Peyer's patch (tissue), 4 donors: Measurements from ENCODE around the gene ART3. TPM values are rescaled to one million over a fixed set of nuclear protein-coding genes. Genes with fewer than 3 reads are reported as not detected.

ENCODE experiments used
- DNase-seq, 3 donors: peaks; one replicate each; pipeline ENCODE4 v3.0.0-alpha.2; 2017 to 2019
- H3K27ac ChIP-seq, 4 donors: fragments of 200-600 bp; sonication (generic); one replicate each; pipeline ENCODE4 v1.5.1; 2016 to 2019
- H3K27me3 ChIP-seq, 2 donors: fragments of 200-600 bp; sonication (generic); one replicate each; pipeline ENCODE4 v1.5.1; 2019
- H3K36me3 ChIP-seq, 3 donors: fragments of 200-600 bp; sonication (generic); one replicate each; pipeline ENCODE4 v1.5.1; 2016 to 2019
- H3K4me1 ChIP-seq, 4 donors: fragments of 200-600 bp; sonication (generic); one replicate each; pipeline ENCODE4 v1.5.1; 2016 to 2019
- H3K4me3 ChIP-seq, 4 donors: fragments of 200-600 bp; sonication (generic); 1 replicate in 3 of 4; 2 replicates in 1 of 4; pipeline ENCODE4 v1.5.1; 2016 to 2019; ENCODE audit warnings: mild to moderate bottlenecking in 1 of 4
- H3K9me3 ChIP-seq, 4 donors: fragments of 200-600 bp; sonication (generic); one replicate each; pipeline ENCODE4 v1.5.1; 2016 to 2019; ENCODE audit warnings: mild to moderate bottlenecking in 1 of 4
- POLR2A ChIP-seq, 2 donors: fragments of 450-650 bp; IDR thresholded peaks; one replicate each; pipeline ENCODE4 v1.5.1; 2017; ENCODE audit warnings: antibody characterized with exemption in 2 of 2, mild to moderate bottlenecking in 2 of 2, moderate library complexity in 2 of 2
- total RNA-seq, 4 donors: library from RNA; depleted of rRNA; stranded (reverse); fragments of >200 nt; gene quantifications; one replicate each; pipeline ENCODE4 v1.1.0, GENCODE V29; 2016
- TF ChIP-seq, protein P1 (sequence below), 6 experiments: fragments of 450-650 bp in 4 of 6; fragments of 200-600 bp in 2 of 6; sonication (generic) in 1 of 6; IDR thresholded peaks; one replicate each; pipeline ENCODE4 v1.5.1; 2017 to 2019; ENCODE audit warnings: antibody characterized with exemption in 6 of 6, mild to moderate bottlenecking in 3 of 6, moderate library complexity in 1 of 6

Gene ART3
- total RNA-seq, 4 donors from 2014 or later = 0.85 TPM; not detected in 3

DNA sequence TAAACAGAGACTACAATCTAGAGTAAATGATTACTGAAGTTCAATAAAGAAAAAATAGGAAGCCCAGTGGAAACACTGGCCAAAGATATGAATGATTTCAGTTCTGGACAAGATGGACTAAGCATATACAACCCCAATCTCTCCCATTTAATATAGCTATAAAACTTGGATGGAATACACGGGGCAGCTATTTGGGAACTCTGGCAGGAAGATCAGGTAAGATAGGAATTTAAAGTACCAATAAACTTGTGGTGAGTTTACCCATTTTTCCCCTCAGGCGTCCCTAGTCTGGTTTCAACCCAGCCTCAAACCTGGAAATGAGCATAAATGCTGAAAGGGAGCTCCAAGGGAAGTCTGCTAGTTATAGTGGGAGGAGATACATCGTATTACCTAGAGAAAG, 53.2 kb downstream of the ART3 start:
- Histone ChIP-seq H3K9me3 (no peaks in the 10 kb centered on the region), H3K36me3 (peaks cover 0 to 54% (median 0%) of the 10 kb centered on the region in 3 donors), H3K4me3 (no peak overlapping the region), H3K4me1 (no peaks in the 10 kb centered on the region), H3K27ac (no peak overlapping the region), H3K27me3 (no peaks in the 10 kb centered on the region)
- TF ChIP-seq, protein P1, sequence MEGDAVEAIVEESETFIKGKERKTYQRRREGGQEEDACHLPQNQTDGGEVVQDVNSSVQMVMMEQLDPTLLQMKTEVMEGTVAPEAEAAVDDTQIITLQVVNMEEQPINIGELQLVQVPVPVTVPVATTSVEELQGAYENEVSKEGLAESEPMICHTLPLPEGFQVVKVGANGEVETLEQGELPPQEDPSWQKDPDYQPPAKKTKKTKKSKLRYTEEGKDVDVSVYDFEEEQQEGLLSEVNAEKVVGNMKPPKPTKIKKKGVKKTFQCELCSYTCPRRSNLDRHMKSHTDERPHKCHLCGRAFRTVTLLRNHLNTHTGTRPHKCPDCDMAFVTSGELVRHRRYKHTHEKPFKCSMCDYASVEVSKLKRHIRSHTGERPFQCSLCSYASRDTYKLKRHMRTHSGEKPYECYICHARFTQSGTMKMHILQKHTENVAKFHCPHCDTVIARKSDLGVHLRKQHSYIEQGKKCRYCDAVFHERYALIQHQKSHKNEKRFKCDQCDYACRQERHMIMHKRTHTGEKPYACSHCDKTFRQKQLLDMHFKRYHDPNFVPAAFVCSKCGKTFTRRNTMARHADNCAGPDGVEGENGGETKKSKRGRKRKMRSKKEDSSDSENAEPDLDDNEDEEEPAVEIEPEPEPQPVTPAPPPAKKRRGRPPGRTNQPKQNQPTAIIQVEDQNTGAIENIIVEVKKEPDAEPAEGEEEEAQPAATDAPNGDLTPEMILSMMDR (IDR thresholded peaks at IDR 0.05) = no peak
- no peak for TF ChIP-seq POLR2A (IDR thresholded peaks at IDR 0.05)
- DNase-seq = no peak

DNA sequence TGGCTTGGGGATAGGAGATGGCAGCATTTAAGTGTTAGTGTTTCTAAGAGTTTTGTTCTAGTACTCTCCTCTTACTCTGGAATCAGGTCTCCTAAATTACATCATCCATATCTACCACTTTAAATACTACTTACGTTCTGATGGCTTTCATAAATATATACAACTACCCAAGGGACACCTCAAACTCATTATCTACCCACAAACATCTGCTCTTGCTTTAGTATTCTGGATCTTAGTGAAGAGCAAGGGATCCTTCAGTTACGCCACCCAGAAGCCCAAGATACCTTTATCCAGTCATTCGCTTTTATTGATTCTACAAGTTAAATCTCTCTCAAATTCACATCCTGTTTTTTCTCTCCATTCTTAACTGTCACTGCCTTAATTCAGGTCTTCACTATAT, 66.7 kb downstream of the ART3 start:
- Histone ChIP-seq H3K27me3 (no peaks in the 10 kb centered on the region), H3K27ac (no peak overlapping the region), H3K9me3 (no peaks in the 10 kb centered on the region), H3K4me1 (peaks cover 0 to under 1% (median 0%) of the 10 kb centered on the region in 4 donors), H3K36me3 (peaks cover 0 to 62% (median 0%) of the 10 kb centered on the region in 3 donors), H3K4me3 (no peak overlapping the region)
- DNase-seq = no peak
- no peak for TF ChIP-seq POLR2A (IDR thresholded peaks at IDR 0.05)
- TF ChIP-seq, protein P1 (IDR thresholded peaks at IDR 0.05) = no peak

DNA sequence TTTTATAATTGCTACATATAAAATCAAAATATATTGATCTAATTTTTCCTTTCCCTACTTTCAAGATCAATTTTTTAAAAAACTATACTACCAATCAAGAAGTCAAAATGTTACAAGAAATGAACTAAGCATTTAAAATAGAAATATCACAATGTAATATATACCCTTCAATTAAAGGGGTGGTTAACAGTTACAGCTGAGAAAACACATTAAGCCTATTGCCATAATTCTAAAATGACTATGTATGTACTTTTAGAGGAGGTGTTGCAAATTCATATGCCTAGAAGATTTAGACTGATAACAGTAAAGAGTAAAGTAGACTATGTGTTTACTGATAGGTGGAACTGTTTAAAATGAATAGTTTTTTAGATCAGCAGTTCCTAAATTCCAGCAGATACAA, 70.0 kb downstream of the ART3 start:
- TF ChIP-seq POLR2A (IDR thresholded peaks at IDR 0.05) = no peak
- TF ChIP-seq, protein P1 (IDR thresholded peaks at IDR 0.05) = no peak
- H3K4me3 ChIP-seq = no peak overlapping the region
- no peaks in the 10 kb centered on the region for H3K27me3 ChIP-seq
- no peaks in the 10 kb centered on the region for H3K9me3 ChIP-seq
- no peak overlapping the region for H3K27ac ChIP-seq
- H3K36me3 ChIP-seq = peaks cover 0 to 40% (median 0%) of the 10 kb centered on the region in 3 donors
- H3K4me1 ChIP-seq = peaks cover 0 to 21% (median 4%) of the 10 kb centered on the region in 4 donors
- no peak for DNase-seq

DNA sequence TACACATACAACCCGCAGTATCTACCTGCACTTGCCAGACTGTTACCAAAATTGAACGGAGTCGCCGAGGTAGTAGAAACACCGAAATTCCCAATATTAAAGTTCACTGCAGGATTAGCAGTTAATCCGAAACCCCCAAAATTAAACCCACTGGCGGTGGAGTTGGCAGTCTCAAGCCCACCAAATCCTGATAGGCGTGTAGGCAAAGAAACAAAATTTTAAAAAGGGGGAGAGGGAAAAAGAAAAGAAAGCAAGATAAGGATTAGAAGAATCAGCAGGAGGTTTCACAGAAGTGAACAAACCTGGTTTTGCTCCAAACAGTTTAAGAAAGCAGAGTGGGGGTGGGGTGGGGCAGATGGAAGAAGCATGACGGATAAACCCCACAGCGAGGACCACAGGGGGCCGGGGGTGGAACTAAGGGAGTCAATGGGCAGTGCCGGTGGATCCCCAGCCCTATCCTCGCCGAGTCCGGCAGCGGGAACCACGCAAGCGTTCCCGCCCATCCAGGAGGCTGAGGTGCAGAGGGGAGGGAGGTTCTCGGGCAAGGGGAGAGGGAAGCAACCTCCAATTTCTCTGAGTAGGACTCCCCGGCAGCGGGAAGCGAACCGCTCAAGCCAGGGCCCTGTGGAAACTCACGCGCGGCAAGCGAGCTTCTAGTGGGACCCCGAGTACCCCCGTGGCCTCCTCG, 73.1 kb downstream of the ART3 start:
- peak overlapping the region; percentile 87 to 97 (median 93) for H3K27ac ChIP-seq
- TF ChIP-seq POLR2A (IDR thresholded peaks at IDR 0.05) = no peak
- TF ChIP-seq, protein P1 (IDR thresholded peaks at IDR 0.05) = no peak
- peak in 2 of 3 donors; percentile 21 to 64 for DNase-seq

DNA sequence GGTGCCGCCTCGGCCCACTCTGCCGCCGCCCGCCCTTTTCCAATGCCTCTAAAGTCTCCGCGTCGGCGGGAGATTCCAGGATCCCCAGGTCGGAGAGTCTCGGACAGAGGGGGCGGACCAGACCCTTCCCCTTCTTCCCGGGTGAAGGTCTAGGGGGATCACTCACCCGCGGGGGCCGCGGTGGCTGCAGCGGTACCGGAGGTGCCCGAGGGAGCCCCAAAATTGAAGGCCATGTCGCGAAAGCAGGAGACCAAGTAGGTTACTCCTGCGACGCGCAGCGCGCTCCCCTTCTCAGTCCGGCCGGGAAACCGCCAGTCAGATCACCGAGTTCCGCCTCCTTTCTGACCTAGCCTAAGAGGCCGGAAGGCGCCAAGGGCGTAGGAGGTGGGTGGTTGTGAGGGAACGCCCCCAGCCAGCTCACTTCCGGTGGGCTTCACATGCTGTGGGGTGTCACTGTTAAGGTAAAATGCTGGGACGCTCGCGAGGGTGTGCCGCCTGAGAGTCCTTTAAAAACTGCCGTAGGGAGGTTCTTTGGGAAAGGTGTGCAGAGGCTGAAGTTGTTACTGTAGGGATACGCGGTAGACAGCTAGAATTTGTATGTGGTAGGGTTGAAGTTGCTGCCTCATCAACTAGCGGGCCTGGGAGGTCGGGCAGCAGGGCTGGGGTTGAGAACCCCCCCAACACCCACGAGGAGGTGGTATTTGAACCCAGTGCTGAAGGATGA, 73.8 kb downstream of the ART3 start, which contains the start of gene NUP54:
Gene NUP54, minus strand, starts transcription at position 256 of the 724 bp plus-strand sequence. Its CDS starts 23 bp downstream, at position 233.
- DNase-seq = peak; percentile 92 to 97 (median 94)
- H3K4me3 ChIP-seq = peak within 1 kb of the TSS; percentile 96 to 99 (median 98)
- H3K36me3 ChIP-seq = peaks cover 0 to 10% (median 0%) of the 10 kb centered on the region in 3 donors
- no peaks in the 10 kb centered on the region for H3K27me3 ChIP-seq
- H3K27ac ChIP-seq = peak within 1 kb of the TSS; percentile 87 to 97 (median 93)
- TF ChIP-seq POLR2A (IDR thresholded peaks at IDR 0.05) = peak; percentile 73 to 76
- TF ChIP-seq, protein P1 (IDR thresholded peaks at IDR 0.05) = no peak
- H3K9me3 ChIP-seq = no peaks in the 10 kb centered on the region
- H3K4me1 ChIP-seq = peaks cover 0 to 22% (median 4%) of the 10 kb centered on the region in 4 donors

More for the DNA sequence above, 73.1 kb downstream of the ART3 start:
- H3K9me3 ChIP-seq = no peaks in the 10 kb centered on the region
- peak overlapping the region; percentile 96 to 99 (median 98) for H3K4me3 ChIP-seq
- H3K36me3 ChIP-seq = peaks cover 0 to 17% (median 0%) of the 10 kb centered on the region in 3 donors
- peaks cover 0 to 22% (median 4%) of the 10 kb centered on the region in 4 donors for H3K4me1 ChIP-seq
- no peaks in the 10 kb centered on the region for H3K27me3 ChIP-seq
